Activated CD4-positive, alpha-beta T cell treated with anti-CD3 and anti-CD28 coated beads for 36 hours (primary cell): ENCODE results near the gene NCAPH2. TPM values are rescaled to one million over a fixed set of nuclear protein-coding genes. Genes with fewer than 3 reads are reported as not detected.
A peak's percentile ranks its signal among the peaks of the same experiment; 100 is the strongest.

ENCODE experiments used
- ATAC-seq: fragments of 200-7000 bp; cut with Tn5 transposase; one replicate; pipeline ENCODE4 v1.10.0; 2021; ENCODE audit warnings: mild to moderate bottlenecking, moderate library complexity
- CTCF ChIA-PET: fragments of 350-600 bp; sonication (Branson Sonifier 250); formaldehyde crosslinking; loops from one replicate; lab custom pipeline; 2021; ENCODE audit warnings: antibody characterized with exemption; lab: Charles Lee
- POLR2A ChIA-PET: fragments of 350-600 bp; sonication (Branson Sonifier 250); formaldehyde crosslinking; loops from one replicate; lab custom pipeline; 2021; ENCODE audit warnings: antibody characterized with exemption, inconsistent platforms; lab: Charles Lee
- DNase-seq: peaks from one replicate; pipeline ENCODE4 v3.0.0-alpha.2; 2020
- H3K27ac Mint-ChIP-seq: one replicate; pipeline ENCODE4 v1.8.0; 2021; ENCODE audit warnings: mixed read lengths
- H3K27me3 Mint-ChIP-seq: one replicate; pipeline ENCODE4 v1.8.0; 2021; ENCODE audit warnings: mixed read lengths
- H3K36me3 Mint-ChIP-seq: one replicate; pipeline ENCODE4 v1.8.0; 2021; ENCODE audit warnings: low read depth, mixed read lengths
- H3K4me1 Mint-ChIP-seq: one replicate; pipeline ENCODE4 v1.8.0; 2021; ENCODE audit warnings: mixed read lengths
- H3K4me3 Mint-ChIP-seq: one replicate; pipeline ENCODE4 v1.8.0; 2021; ENCODE audit warnings: mild to moderate bottlenecking, moderate library complexity, mixed read lengths
- H3K9me3 Mint-ChIP-seq: one replicate; pipeline ENCODE4 v1.8.0; 2021; ENCODE audit warnings: low read depth, mixed read lengths
- intact Hi-C, 2 experiments: fragments of 100-400 bp; cut with DNase I in 1 of 2; cut with micrococcal nuclease in 1 of 2; formaldehyde crosslinking; loops; one replicate each; pipeline versions ENCODE4 v1.14.2 to v1.15.1; 2022 to 2024; cut with DNase I, micrococcal nuclease
- total RNA-seq, 2 experiments: library from RNA; stranded (reverse); gene quantifications; one replicate each; pipeline ENCODE4 v1.2.3, GENCODE V29; 2021

The NCAPH2 gene
- total RNA-seq, 2 experiments from 2014 or later = 115 to 123 TPM

DNA sequence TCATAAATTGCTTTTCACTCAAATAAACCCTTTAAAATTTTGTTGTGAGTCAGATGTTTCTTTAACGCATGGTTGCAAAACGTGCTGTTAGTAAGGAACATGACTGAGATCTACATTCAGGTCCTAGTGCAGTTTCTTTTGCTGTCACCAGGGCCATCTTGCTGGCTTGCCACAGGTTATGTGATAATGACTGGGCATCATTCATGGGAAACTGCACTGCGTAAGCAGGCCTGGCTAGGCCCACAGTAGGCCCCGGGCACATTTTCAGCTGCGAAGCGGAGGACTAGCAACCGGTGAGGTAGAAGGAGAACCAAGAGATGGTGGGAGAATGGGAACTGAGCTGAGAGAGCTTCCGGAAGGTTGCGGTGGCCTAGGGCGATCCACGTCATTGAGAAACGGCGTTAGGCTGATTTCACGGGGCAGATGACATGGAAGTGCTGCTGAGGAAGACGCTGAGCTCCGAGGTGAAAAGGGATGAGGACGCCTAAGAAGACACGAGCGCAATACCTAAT lies 34.4 kb downstream of the NCAPH2 start:
- H3K4me3 Mint-ChIP-seq = peak overlapping the region; percentile 31
- intact Hi-C loops = loop anchor here (1.0 to 5.0 kb wide), 3 partner anchors 11 to 580 kb away; partner anchors contain the start of genes NCAPH2 (in 1 of the 2) and PIM3 (in 1 of the 2)
- peak; percentile 80 for DNase-seq
- CTCF ChIA-PET = interaction anchor here (0.6 to 6.4 kb wide), 6 partner anchors 12 to 86 kb away, joined by 3 to 72 read pairs (median 3); partner anchors contain the start of genes ARSA and SCO2
- H3K4me1 Mint-ChIP-seq = peaks cover 69% of the 10 kb centered on the region
- POLR2A ChIA-PET = interaction anchor here (0.8 to 1.4 kb wide), 4 partner anchors 14 to 78 kb away, joined by 3 to 12 read pairs (median 4); partner anchors contain the start of gene SCO2
- no peaks in the 10 kb centered on the region for H3K27me3 Mint-ChIP-seq
- peak overlapping the region; percentile 95 for H3K27ac Mint-ChIP-seq
- peaks cover 9% of the 10 kb centered on the region for H3K36me3 Mint-ChIP-seq
- peak; percentile 45 for ATAC-seq
- H3K9me3 Mint-ChIP-seq = no peaks in the 10 kb centered on the region

DNA sequence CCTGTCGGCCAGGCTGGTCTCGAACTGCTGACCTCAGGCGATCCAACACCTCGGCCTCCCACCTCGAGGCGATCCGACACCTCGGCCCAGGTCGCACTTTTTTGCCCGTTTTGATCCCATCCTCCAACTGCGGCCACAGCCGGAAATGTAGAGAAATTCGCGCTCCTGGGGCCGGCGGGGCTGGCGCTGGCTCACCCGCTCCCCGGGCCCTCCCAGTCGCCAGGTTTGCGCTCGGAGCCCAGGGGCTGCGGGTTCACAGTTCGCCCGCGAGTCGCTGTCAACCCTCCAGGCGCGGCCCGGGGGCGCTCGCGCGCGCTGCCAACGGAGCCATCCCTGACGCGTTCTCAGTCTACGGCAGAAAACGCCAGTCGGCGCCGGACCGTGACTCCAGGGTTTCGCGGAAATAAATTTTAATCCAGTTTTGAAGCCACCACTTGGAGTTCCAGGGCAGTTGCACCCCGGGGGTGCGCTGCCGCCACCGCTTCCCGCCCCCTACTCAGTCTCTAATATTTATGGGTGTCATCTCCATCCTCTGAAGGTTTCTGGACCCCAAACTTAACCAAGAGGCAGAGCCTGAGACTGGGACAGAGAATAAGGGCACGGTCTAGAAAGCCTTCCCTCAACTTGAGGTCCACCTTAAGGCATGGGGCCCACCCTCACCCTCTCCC lies 36.2 kb downstream of the NCAPH2 start:
- ChIA-PET POLR2A (interaction anchor here (0.7 to 1.4 kb wide), 2 partner anchors 14 to 19 kb away, joined by 3 to 6 read pairs; partner anchors contain the start of genes SCO2 and TYMP), CTCF (interaction anchor here (0.9 to 6.4 kb wide), 9 partner anchors 8 to 76 kb away, joined by 3 to 72 read pairs (median 6); partner anchors contain the start of genes CHKB, SCO2 and SYCE3)
- peak; percentile 94 for DNase-seq
- H3K36me3 Mint-ChIP-seq = peaks cover 5% of the 10 kb centered on the region
- H3K4me3 Mint-ChIP-seq = peak overlapping the region; percentile 35
- H3K27ac Mint-ChIP-seq = peak overlapping the region; percentile 78
- no peaks in the 10 kb centered on the region for H3K27me3 Mint-ChIP-seq
- H3K9me3 Mint-ChIP-seq = no peaks in the 10 kb centered on the region
- ATAC-seq = peak; percentile 49
- H3K4me1 Mint-ChIP-seq = peaks cover 61% of the 10 kb centered on the region
- intact Hi-C loops = loop anchor here (1.0 to 5.0 kb wide), 7 partner anchors 13 to 582 kb away; partner anchors contain the start of genes NCAPH2 (in 1 of the 2), PIM3 (in 1 of the 2), SCO2 (in 1 of the 2) and SYCE3 (in 1 of the 2)

DNA sequence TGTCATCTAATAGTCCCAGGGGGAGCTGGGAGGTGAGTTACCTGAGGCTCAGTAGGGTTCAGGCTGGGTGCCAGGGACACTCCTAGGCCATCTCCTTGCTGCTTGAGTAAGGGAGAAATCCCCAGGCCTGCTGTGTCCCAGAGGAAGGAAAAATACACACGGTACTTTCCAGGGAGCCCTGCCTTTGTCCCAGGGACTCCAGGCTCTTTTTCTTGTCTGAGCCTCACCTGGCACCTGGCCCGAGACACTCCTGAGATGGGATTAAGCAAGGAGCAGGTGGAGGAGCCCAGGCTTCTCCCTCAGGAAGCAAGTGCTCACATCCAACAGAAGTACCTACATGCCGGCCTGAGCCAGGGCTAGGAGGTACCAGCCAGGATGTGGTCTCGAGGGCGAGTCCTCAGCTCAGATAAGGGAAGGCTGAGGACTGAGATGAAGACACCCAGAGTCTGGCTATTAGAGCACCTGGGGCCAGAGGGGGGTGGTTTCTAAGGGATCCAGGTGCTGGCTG lies 36.8 kb downstream of the NCAPH2 start:
- DNase-seq (peak; percentile 57), ATAC-seq (no peak)
- ChIA-PET CTCF (interaction anchor here (0.9 to 4.0 kb wide), 10 partner anchors 9 to 76 kb away, joined by 3 to 29 read pairs (median 6); partner anchors contain the start of genes CHKB, SCO2, SYCE3 and TYMP), POLR2A (interaction anchor here (0.7 to 1.4 kb wide), 2 partner anchors 15 to 19 kb away, joined by 3 to 6 read pairs; partner anchors contain the start of genes SCO2 and TYMP)
- intact Hi-C loops = loop anchor here (1.0 to 5.0 kb wide), 7 partner anchors 13 to 582 kb away; partner anchors contain the start of genes NCAPH2 (in 1 of the 2), PIM3 (in 1 of the 2), SCO2 (in 1 of the 2) and SYCE3 (in 1 of the 2)
- Mint-ChIP-seq H3K9me3 (no peaks in the 10 kb centered on the region), H3K4me1 (peaks cover 55% of the 10 kb centered on the region), H3K4me3 (no peak overlapping the region), H3K27ac (peak overlapping the region; percentile 78), H3K36me3 (peaks cover 5% of the 10 kb centered on the region), H3K27me3 (no peaks in the 10 kb centered on the region)

DNA sequence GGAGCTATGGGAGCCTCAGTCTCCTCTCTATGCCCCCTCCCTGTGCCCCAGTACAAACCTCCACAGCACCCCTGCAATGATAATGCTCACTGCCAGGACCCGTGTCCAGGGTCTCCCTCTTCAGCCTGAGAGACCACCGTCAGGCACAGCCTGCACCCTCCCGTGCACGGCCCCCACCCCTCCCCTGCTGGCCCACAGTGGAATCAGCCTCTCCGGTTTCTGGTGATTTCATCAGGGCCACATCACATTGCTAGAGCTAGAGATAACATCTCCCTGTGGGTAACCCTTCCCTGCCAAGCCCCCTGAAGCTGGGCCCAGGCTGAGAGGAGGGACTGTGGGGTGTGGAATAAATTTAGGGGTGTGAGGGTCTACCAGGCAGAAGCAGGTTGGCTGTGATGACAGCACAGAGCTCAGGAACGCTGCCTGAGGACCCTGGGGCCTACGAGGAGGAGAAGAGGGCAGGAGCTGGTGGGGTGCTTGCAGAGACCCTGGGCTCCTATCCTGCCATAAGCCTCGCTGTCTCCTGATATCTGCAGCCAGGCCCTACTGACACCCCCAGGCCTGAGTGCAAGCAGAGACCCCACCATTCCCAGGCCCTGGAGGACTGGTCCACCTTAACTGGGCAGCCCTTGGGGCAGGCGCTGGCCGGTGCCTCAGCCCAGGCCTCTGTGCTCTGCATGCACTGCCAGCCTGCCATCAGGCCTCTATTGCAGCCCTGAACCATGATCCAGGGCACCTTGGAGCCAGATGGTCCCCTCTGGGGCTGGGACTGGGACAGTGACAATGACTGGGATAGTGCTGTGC lies 37.7 kb downstream of the NCAPH2 start, which contains the start of gene KLHDC7B:
Gene KLHDC7B (plus strand): TSS at position 378 of the 804 bp plus-strand sequence. CDS start 345 bp downstream, at position 723.
- ChIA-PET POLR2A (interaction anchor here (1.4 kb wide), 1 partner anchor 20 kb away, joined by 6 read pairs; the partner anchor contains the start of gene SCO2), CTCF (interaction anchor here (0.9 to 4.0 kb wide), 10 partner anchors 10 to 146 kb away, joined by 3 to 29 read pairs (median 6); partner anchors contain the start of genes CHKB, SCO2, SYCE3 and TYMP)
- Mint-ChIP-seq H3K27me3 (no peaks in the 10 kb centered on the region), H3K4me3 (no peak within 1 kb of the TSS), H3K36me3 (peaks cover 8% of the 10 kb centered on the region), H3K27ac (peak within 1 kb of the TSS; percentile 85), H3K4me1 (peaks cover 57% of the 10 kb centered on the region), H3K9me3 (no peaks in the 10 kb centered on the region)
- peak; percentile 7 for ATAC-seq
- DNase-seq = peak; percentile 68
- intact Hi-C loops = loop anchor here in 1 of 2 experiments (2.0 kb wide), 1 partner anchor 75 kb away; no protein-coding TSS in a partner anchor

DNA sequence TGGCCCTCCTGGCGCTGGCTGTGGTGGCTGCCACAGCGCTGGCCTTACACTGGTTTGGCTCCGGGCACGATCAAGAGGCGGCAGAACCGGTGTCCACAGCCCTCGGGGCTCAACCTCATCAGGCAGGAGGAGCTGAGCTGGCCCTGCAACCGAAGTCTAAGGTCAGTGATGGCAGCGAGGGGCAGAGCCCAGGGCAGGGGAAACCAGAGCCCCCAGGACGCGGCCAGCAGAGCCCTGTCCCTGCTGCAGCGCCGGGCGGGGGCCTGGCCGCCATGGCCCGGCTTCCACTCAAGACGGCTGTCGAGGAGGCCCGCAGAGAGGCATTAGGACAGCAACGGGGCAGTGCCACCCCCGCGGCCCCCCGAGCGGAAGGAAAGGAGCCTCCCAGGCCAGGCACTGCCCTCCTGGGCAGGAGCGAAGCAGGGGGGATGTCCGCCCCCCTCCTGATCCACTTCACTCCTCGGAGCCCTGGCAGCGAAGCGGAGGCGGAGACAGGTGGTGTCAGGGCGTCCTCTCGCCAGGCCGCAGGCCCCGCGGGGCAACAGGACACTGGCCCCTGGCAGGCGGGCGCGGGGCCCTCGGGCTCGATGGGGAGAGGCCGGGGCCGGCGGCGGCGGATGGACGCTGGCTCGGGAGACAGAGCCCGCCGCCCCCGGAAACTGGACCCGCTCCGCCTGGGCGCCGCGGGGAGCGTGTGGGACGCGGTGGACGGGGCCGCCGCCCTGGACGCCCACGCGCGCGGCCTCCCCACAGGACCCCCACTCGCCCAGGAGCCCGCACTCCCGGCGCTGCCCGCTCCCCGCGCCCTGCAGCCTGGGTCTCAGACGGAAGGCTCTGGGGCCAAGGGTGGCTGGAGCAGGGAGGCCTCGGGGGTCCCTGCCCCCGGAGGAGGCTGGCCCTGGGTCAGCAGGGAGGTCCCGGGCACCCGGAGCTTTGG lies 38.6 kb downstream of the NCAPH2 start:
- H3K4me1 Mint-ChIP-seq = peaks cover 48% of the 10 kb centered on the region
- ATAC-seq = no peak
- H3K36me3 Mint-ChIP-seq = peaks cover 6% of the 10 kb centered on the region
- H3K9me3 Mint-ChIP-seq = no peaks in the 10 kb centered on the region
- intact Hi-C loops = no loop called here
- no peaks in the 10 kb centered on the region for H3K27me3 Mint-ChIP-seq
- H3K27ac Mint-ChIP-seq = peak overlapping the region; percentile 85
- no peak for DNase-seq
- POLR2A ChIA-PET = no interaction called here
- CTCF ChIA-PET = interaction anchor here (1.2 to 4.0 kb wide), 9 partner anchors 7 to 145 kb away, joined by 4 to 29 read pairs (median 7); partner anchors contain the start of genes SCO2 and SYCE3
- H3K4me3 Mint-ChIP-seq = no peak overlapping the region

DNA sequence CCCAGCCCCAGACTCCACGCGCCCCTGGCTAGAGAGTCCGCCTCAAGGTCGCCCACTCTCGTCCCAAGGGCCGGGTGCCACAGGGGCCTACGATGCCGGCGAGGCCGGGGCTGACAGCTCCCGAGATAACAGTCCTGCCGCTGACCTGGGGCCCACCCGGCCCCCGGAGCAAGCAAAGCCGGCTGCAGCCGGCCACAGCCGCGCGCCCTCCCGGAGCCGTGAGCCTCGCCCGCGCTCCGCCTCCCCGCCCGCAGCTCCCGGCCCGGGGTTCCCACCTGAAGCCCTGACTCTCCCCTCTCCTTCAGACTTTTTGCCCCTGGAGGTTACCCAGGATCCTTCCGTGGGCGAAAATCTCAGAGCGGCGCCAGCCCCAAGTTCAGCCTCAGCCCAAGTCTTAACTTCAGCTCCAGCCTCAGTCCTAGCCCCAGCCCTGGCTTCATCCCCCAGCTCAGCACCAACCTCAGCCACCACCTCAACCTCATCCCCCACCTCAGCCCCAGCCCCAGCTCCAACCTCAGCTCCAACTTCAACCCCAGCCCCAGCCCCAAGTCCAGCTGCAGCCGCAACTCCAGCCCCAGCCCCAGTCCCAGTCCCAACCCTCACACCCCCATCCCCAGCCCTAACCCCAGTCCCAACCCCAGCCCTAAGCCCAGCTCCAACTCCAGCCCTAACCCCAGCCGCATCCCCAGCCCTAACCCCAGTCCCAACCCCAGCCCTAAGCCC lies 39.4 kb downstream of the NCAPH2 start:
- DNase-seq (no peak), ATAC-seq (no peak)
- intact Hi-C loops = no loop called here
- no peaks in the 10 kb centered on the region for H3K27me3 Mint-ChIP-seq
- H3K36me3 Mint-ChIP-seq = peaks cover 6% of the 10 kb centered on the region
- H3K27ac Mint-ChIP-seq = no peak overlapping the region
- H3K4me1 Mint-ChIP-seq = peaks cover 40% of the 10 kb centered on the region
- H3K4me3 Mint-ChIP-seq = peak overlapping the region; percentile 45
- POLR2A ChIA-PET = no interaction called here
- H3K9me3 Mint-ChIP-seq = no peaks in the 10 kb centered on the region
- CTCF ChIA-PET = interaction anchor here (0.7 to 4.0 kb wide), 6 partner anchors 8 to 63 kb away, joined by 3 to 29 read pairs (median 6); partner anchors contain the start of genes SCO2 and SYCE3

DNA sequence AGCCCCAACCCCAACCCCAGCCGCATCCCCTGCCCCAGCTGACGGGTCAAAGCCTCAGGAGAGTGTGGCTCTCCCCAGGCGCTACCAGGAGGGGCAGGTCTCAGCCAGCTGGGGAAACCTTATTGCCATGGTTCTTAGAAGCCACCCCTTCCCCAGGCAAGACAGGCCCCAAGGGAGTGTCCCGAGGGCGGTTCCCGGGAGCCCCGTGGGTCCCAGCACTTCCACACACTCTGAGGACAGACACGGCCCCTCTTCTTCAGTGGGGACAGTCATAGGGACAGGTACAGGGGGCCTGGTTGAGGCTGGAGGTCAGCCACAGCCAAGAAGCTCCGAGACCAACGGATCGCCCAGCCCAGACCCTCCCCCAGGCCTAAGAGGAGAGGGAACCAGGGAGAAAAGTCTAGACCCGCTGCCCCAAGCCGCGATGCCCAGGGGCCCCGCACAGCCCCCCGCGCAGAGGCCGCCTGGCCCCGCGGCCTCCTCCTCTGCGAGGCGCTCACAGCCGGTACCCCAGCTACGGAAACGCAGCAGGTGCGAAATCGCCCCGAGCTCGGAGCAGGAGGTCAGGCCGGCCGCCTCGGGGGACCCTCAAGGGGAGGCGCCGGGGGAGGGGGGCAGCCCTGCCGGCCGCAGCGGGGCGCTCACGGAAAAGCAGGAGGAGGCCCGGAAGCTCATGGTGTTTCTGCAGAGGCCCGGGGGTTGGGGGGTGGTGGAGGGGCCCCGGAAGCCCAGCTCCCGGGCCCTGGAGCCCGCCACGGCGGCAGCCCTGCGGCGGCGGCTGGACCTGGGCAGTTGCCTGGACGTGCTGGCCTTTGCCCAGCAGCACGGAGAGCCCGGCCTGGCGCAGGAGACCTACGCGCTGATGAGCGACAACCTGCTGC lies 40.3 kb downstream of the NCAPH2 start:
- peaks cover 36% of the 10 kb centered on the region for H3K4me1 Mint-ChIP-seq
- H3K27ac Mint-ChIP-seq = peak overlapping the region; percentile 81
- peaks cover 3% of the 10 kb centered on the region for H3K36me3 Mint-ChIP-seq
- no peaks in the 10 kb centered on the region for H3K27me3 Mint-ChIP-seq
- ATAC-seq (peak; percentile 34), DNase-seq (peak; percentile 73)
- intact Hi-C loops = no loop called here
- no peaks in the 10 kb centered on the region for H3K9me3 Mint-ChIP-seq
- peak overlapping the region; percentile 67 for H3K4me3 Mint-ChIP-seq
- POLR2A ChIA-PET = interaction anchor here (0.5 to 0.9 kb wide), 3 partner anchors 23 to 120 kb away, joined by 3 to 5 read pairs (median 3); partner anchors contain the start of gene SCO2
- CTCF ChIA-PET = interaction anchor here (0.6 to 4.0 kb wide), 10 partner anchors 9 to 119 kb away, joined by 3 to 29 read pairs (median 3); partner anchors contain the start of genes SCO2 and SYCE3
